ENCODE data around the gene CIAO3.

- no peak for TF ChIP-seq CTCF (IDR thresholded peaks at IDR 0.05)
- no peak for TF ChIP-seq POLR2AphosphoS5 (IDR thresholded peaks at IDR 0.05)
- no peak for TF ChIP-seq POLR2A (IDR thresholded peaks at IDR 0.05)
- no peak for TF ChIP-seq EP300 (IDR thresholded peaks at IDR 0.05)
Measured at GRCh38 chr16:694863-695354, 45.9 kb downstream of the CIAO3 start.

Measured in upper lobe of left lung (tissue), 4 donors.